HepG2 (cell line): Measurements from ENCODE around the gene AP1G1. TPM values are rescaled to one million over a fixed set of nuclear protein-coding genes. Genes with fewer than 3 reads are reported as not detected.

Experiments used
- ATAC-seq: fragments of 200-7000 bp; cut with Tn5 transposase; 3 replicates; pipeline ENCODE4 v1.9.1; 2020; ENCODE audit warnings: mild to moderate bottlenecking, moderate library complexity
- BruUV-seq: library from RNA; stranded (reverse); fragments of 400-500 nt; replicated peaks from 2 replicates; lab custom pipeline; 2021; lab: Mats Ljungman, UMichigan
- CTCF ChIA-PET: fragments of 300-600 bp; formaldehyde crosslinking; extraction: SDS; loops from one replicate; lab custom pipeline; 2021; ENCODE audit warnings: low total read pairs, inconsistent platforms, low intra/inter-chr PET ratio; lab: Yijun Ruan, JAX
- POLR2A ChIA-PET: fragments of 350-600 bp; sonication (Branson Sonifier 250); formaldehyde crosslinking; loops from one replicate; lab custom pipeline; 2020; ENCODE audit warnings: antibody characterized with exemption, inconsistent platforms; lab: Yijun Ruan, JAX
- DNase-seq: peaks from one replicate; pipeline ENCODE4 v3.0.0-alpha.2; 2015; ENCODE audit warnings: low spot score
- FAIRE-seq: peaks from 3 replicates; lab custom pipeline; 2011; peaks lifted over from hg19 to GRCh38; lab: Jason Lieb, UNC
- H2AFZ ChIP-seq: one replicate; pipeline ENCODE4 v1.6.1; 2011; ENCODE audit warnings: low read length, inconsistent platforms
- H3K27ac ChIP-seq: fragments of 300-600 bp; 3 replicates; pipeline ENCODE4 v1.8.0; 2011; ENCODE audit warnings: mixed run types, mild to moderate bottlenecking, mixed read lengths, low read length, inconsistent platforms; ENCODE audit not compliant: insufficient read depth; ENCODE audit errors: extremely low read length
- H3K27me3 ChIP-seq, 2 experiments: fragments of 200-600 bp in 1 of 2; 2 replicates in 1 of 2; 3 replicates in 1 of 2; pipeline versions ENCODE4 v1.6.0 to v1.8.0; 2011; ENCODE audit warnings: low read length in 2 of 2, mild to moderate bottlenecking in 2 of 2, moderate library complexity in 2 of 2, inconsistent platforms in 1 of 2; ENCODE audit not compliant: insufficient read depth in 2 of 2, control insufficient read depth in 1 of 2
- H3K36me3 ChIP-seq, 2 experiments: fragments of 200-600 bp in 1 of 2; replicated peaks in 1 of 2; 2 replicates in 1 of 2; 3 replicates in 1 of 2; pipeline versions ENCODE4 v1.5.1 to v1.8.0; 2011; ENCODE audit warnings: low read length in 2 of 2, inconsistent platforms in 1 of 2; ENCODE audit not compliant: insufficient read depth in 2 of 2, control insufficient read depth in 1 of 2
- H3K4me1 ChIP-seq: 2 replicates; pipeline ENCODE4 v1.5.1; 2012; ENCODE audit warnings: low read length, inconsistent platforms; ENCODE audit not compliant: insufficient read depth
- H3K4me2 ChIP-seq: 2 replicates; pipeline ENCODE4 v1.6.0; 2011; ENCODE audit warnings: low read depth, low read length, inconsistent platforms
- H3K4me3 ChIP-seq, 3 experiments: fragments of 200-600 bp in 1 of 3; sonication (generic), shearing (Covaris generic) in 1 of 3; replicated peaks in 1 of 3; 2 replicates each; pipeline ENCODE4 v1.5.1; 2011 to 2016; ENCODE audit warnings: low read length in 3 of 3, inconsistent platforms in 2 of 3, low read depth in 2 of 3, mild to moderate bottlenecking in 2 of 3, control low read depth in 1 of 3, mixed read lengths in 1 of 3; ENCODE audit not compliant: insufficient read depth in 1 of 3
- H3K79me2 ChIP-seq: one replicate; pipeline ENCODE4 v1.6.1; 2011; ENCODE audit warnings: low read length, inconsistent platforms; ENCODE audit not compliant: insufficient read depth
- H3K9ac ChIP-seq: 2 replicates; pipeline ENCODE4 v1.6.0; 2011; ENCODE audit warnings: mild to moderate bottlenecking, low read depth, low read length, inconsistent platforms; ENCODE audit not compliant: insufficient read depth
- H3K9me3 ChIP-seq: 2 replicates; pipeline ENCODE4 v1.5.1; 2012; ENCODE audit warnings: mild to moderate bottlenecking, low read length
- H4K20me1 ChIP-seq: 2 replicates; pipeline ENCODE4 v1.6.0; 2011; ENCODE audit warnings: inconsistent platforms, mild to moderate bottlenecking, low read length, moderate library complexity; ENCODE audit not compliant: insufficient read depth
- ASH2L ChIP-seq: fragments of 300-600, 200-600 bp; sonication (generic); IDR thresholded peaks from 2 replicates; pipeline ENCODE4 v1.7.0; 2017; ENCODE audit warnings: low read depth, mild to moderate bottlenecking, moderate library complexity, mixed read lengths, low read length; ENCODE audit not compliant: insufficient read length
- GTF2F1 ChIP-seq: fragments of 150-350 bp; IDR thresholded peaks from 2 replicates; pipeline ENCODE4 v1.6.1; 2014; ENCODE audit warnings: low read length
- MTF1 ChIP-seq: sonication (generic); formaldehyde crosslinking; IDR thresholded peaks from 2 replicates; pipeline ENCODE4 v1.5.0; 2020; ENCODE audit warnings: missing genetic modification reagents
- NAIF1 ChIP-seq: sonication (generic); formaldehyde crosslinking; IDR thresholded peaks from 2 replicates; pipeline ENCODE4 v1.5.0; 2020; ENCODE audit warnings: mild to moderate bottlenecking, missing genetic modification reagents, borderline replicate concordance
- SRSF1 ChIP-seq: fragments of 200-400 bp; formaldehyde crosslinking; optimal IDR thresholded peaks from 2 replicates; pipeline ENCODE3; 2017; ENCODE audit warnings: mild to moderate bottlenecking, low read depth, low read length, moderate library complexity
- TBP ChIP-seq: sonication (generic); formaldehyde crosslinking; IDR thresholded peaks from 2 replicates; pipeline ENCODE4 v1.5.0; 2020; ENCODE audit warnings: missing genetic modification reagents
- TCF12 ChIP-seq, 2 experiments: fragments of 450-650 bp in 1 of 2; sonication (generic) in 1 of 2; formaldehyde crosslinking in 1 of 2; IDR thresholded peaks; 2 replicates each; pipeline versions ENCODE4 v1.6.1 to v1.8.0; 2017 to 2022; ENCODE audit warnings: antibody characterized with exemption in 1 of 2, mild to moderate bottlenecking in 1 of 2, missing genetic modification reagents in 1 of 2, moderate library complexity in 1 of 2
- YY1 ChIP-seq: IDR thresholded peaks from 2 replicates; pipeline ENCODE4 v1.6.1; 2011; ENCODE audit warnings: low read length, low read depth, moderate library complexity, mild to moderate bottlenecking; ENCODE audit not compliant: insufficient read depth, insufficient replicate concordance
- ZNF282 ChIP-seq: fragments of 450-650 bp; IDR thresholded peaks from 2 replicates; pipeline ENCODE4 v1.6.1; 2018; ENCODE audit not compliant: partially characterized antibody
- ZNF737 ChIP-seq: sonication (generic); formaldehyde crosslinking; IDR thresholded peaks from 2 replicates; pipeline ENCODE4 v1.5.0; 2020; ENCODE audit warnings: missing genetic modification reagents, mild to moderate bottlenecking, borderline replicate concordance
- ZNF768 ChIP-seq: sonication (generic); formaldehyde crosslinking; IDR thresholded peaks from 2 replicates; pipeline ENCODE4 v1.4.0; 2020; ENCODE audit warnings: missing genetic modification reagents
- ZNF777 ChIP-seq: sonication (generic); formaldehyde crosslinking; IDR thresholded peaks from 2 replicates; pipeline ENCODE4 v1.4.0; 2020; ENCODE audit warnings: missing genetic modification reagents
- WGBS: methylation state at CpG from one replicate; pipeline ENCODE4 v1.1.6; 2017; ENCODE audit warnings: low lambda C conversion rate; 5-methylcytosine and 5-hydroxymethylcytosine counted together
- in situ Hi-C: cut with HindIII; loops from 2 replicates; pipeline ENCODE4 v1.10.0; 2017; ENCODE audit warnings: low pct_unique_long_range_greater_than_20kb; ENCODE audit not compliant: extremely low pct_ligation_motif_present
- intact Hi-C: fragments of 100-400 bp; cut with micrococcal nuclease; formaldehyde crosslinking; loops from one replicate; pipeline ENCODE4 v1.10.0; 2022; ENCODE audit not compliant: unreplicated experiment
- polyA plus RNA-seq, 8 experiments: library from polyadenylated mRNA; depleted of rRNA in 3 of 8; stranded (reverse) in 7 of 8; unstranded in 1 of 8; fragments of >200 nt; fragmentation: Illumina TruSeq in 4 of 8; extraction: Trizol in 4 of 8; gene quantifications; 2 replicates each; pipeline versions ENCODE4 v1.2.1 to v1.2.3, GENCODE V29; 2011 to 2016; ENCODE audit warnings: low read depth in 4 of 8, missing spikeins in 1 of 8, mixed read lengths in 1 of 8; ENCODE audit not compliant: insufficient read depth in 1 of 8
- total RNA-seq, 5 experiments: library from RNA; depleted of rRNA; stranded (reverse); fragments of >200 nt; fragmentation: Illumina TruSeq; extraction: Trizol; gene quantifications; 2 replicates each; pipeline ENCODE4 v1.2.3, GENCODE V29; 2016; ENCODE audit warnings: low read depth in 1 of 5
- TF ChIP-seq, protein P1 (sequence below): IDR thresholded peaks from 2 replicates; pipeline ENCODE4 v1.6.1; 2016; ENCODE audit warnings: low read depth, control low read depth
- TF ChIP-seq, protein P2 (sequence below): sonication (generic); formaldehyde crosslinking; IDR thresholded peaks from 2 replicates; pipeline ENCODE4 v1.4.0; 2020; ENCODE audit warnings: missing genetic modification reagents, mild to moderate bottlenecking, borderline replicate concordance

AP1G1 gene
- total and polyA plus RNA-seq, 2 of the 13 experiments (the other 11 are each of a cell fraction or from before 2014, with no cell fraction given): 62.2 to 66.2 TPM

DNA sequence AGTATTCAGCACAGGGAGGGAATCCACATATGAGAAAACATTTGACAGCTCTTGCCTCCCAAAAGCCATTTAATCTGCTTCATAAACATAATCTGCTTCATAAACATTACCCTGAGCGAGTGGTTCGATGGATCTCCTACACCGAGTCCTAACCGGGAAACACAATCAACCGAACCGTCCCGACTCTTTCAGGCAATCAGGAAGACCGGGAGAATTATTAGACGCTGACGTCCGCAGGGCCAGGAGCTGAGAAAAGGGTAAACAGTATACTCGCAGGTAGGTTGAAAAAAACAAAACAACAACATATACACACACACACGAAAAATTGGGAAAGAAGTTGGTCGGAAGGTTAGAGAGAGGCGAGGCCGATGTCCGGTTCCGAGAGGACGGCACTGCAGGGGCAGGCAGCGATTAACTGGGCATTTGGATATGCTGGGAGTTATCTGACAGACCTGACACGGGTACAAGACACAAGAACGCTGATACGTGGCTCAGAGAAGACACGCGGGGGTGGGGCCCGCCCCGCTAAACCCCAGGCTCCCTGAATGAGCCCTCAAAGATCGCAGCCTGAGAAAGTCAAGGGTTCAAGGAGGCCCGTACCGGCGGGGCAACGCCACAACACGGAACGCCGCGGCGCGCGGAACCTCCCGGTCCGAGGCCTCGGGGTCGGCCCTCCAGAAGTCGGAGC is 585 bp downstream of the AP1G1 start:
- peaks cover 0 to 8% of the 10 kb centered on the region in 2 experiments; a peak in 1 of 5 replicates for H3K36me3 ChIP-seq
- peaks cover 0 to 6% of the 10 kb centered on the region in 2 experiments; a peak in 1 of 5 replicates for H3K27me3 ChIP-seq
- H3K4me3 ChIP-seq: peak overlapping the region; percentile 96 to 99 (median 98)
- no TSS peak for BruUV-seq
- intact Hi-C loops (loop anchor here (2.0 to 5.0 kb wide), 3 partner anchors 39 to 89 kb away; partner anchors contain the start of genes ATXN1L and IST1), in situ Hi-C loops (loop anchor here (5.0 kb wide), 1 partner anchor 89 kb away; the partner anchor contains the start of gene IST1)
- no peak for FAIRE-seq
- peaks cover 8% of the 10 kb centered on the region for H4K20me1 ChIP-seq
- ChIA-PET CTCF (no interaction called here), POLR2A (interaction anchor here (0.9 to 2.9 kb wide), 15 partner anchors 10 to 286 kb away, joined by 3 to 21 read pairs (median 5); partner anchors contain the start of genes DHX38, IST1, TXNL4B and ZNF821)
- H3K27ac ChIP-seq: peak overlapping the region; percentile 98
- peak; percentile 22 for ATAC-seq
- under 1% methylated on average over 38 of the region's 44 CpGs for WGBS
- H2AFZ ChIP-seq: no peak overlapping the region
- H3K4me1 ChIP-seq: peaks cover 48% of the 10 kb centered on the region
- no peaks in the 10 kb centered on the region for H3K9me3 ChIP-seq
- H3K9ac ChIP-seq: peak overlapping the region; percentile 98
- H3K4me2 ChIP-seq: peak overlapping the region; percentile 91
- no peak for DNase-seq
- peaks cover 55% of the 10 kb centered on the region for H3K79me2 ChIP-seq
- TF ChIP-seq TCF12 (IDR thresholded peaks at IDR 0.05): no peak
- no peak for TF ChIP-seq TCF12 (CRISPR knock-in tag; IDR thresholded peaks at IDR 0.05)
- no peak for TF ChIP-seq YY1
- no peak for TF ChIP-seq ZNF737 (CRISPR knock-in tag)
- TF ChIP-seq ASH2L: no peak
- TF ChIP-seq NAIF1 (CRISPR knock-in tag): peak; percentile 1; the same call in 1 of the 2 replicates
- TF ChIP-seq SRSF1: peak; percentile 44
- TF ChIP-seq ZNF282: no peak
- peak; percentile 7; the same call in 1 of the 2 replicates for TF ChIP-seq ZNF777
- TF ChIP-seq GTF2F1: no peak
- TF ChIP-seq, protein P1, sequence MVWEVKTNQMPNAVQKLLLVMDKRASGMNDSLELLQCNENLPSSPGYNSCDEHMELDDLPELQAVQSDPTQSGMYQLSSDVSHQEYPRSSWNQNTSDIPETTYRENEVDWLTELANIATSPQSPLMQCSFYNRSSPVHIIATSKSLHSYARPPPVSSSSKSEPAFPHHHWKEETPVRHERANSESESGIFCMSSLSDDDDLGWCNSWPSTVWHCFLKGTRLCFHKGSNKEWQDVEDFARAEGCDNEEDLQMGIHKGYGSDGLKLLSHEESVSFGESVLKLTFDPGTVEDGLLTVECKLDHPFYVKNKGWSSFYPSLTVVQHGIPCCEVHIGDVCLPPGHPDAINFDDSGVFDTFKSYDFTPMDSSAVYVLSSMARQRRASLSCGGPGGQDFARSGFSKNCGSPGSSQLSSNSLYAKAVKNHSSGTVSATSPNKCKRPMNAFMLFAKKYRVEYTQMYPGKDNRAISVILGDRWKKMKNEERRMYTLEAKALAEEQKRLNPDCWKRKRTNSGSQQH (CRISPR knock-in tag): no peak
- TF ChIP-seq ZNF768 (CRISPR knock-in tag): no peak
- TF ChIP-seq, protein P2, sequence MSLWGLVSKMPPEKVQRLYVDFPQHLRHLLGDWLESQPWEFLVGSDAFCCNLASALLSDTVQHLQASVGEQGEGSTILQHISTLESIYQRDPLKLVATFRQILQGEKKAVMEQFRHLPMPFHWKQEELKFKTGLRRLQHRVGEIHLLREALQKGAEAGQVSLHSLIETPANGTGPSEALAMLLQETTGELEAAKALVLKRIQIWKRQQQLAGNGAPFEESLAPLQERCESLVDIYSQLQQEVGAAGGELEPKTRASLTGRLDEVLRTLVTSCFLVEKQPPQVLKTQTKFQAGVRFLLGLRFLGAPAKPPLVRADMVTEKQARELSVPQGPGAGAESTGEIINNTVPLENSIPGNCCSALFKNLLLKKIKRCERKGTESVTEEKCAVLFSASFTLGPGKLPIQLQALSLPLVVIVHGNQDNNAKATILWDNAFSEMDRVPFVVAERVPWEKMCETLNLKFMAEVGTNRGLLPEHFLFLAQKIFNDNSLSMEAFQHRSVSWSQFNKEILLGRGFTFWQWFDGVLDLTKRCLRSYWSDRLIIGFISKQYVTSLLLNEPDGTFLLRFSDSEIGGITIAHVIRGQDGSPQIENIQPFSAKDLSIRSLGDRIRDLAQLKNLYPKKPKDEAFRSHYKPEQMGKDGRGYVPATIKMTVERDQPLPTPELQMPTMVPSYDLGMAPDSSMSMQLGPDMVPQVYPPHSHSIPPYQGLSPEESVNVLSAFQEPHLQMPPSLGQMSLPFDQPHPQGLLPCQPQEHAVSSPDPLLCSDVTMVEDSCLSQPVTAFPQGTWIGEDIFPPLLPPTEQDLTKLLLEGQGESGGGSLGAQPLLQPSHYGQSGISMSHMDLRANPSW: 0 out of 2 replicates have a peak, but pooled peaks have one; percentile 4
- TF ChIP-seq MTF1: 0 out of 2 replicates have a peak, but pooled peaks have one; percentile 2
- TF ChIP-seq TBP (CRISPR knock-in tag): no peak
